Measurements from ENCODE around the gene LAD1. TPM values are rescaled to one million over a fixed set of nuclear protein-coding genes. Genes with fewer than 3 reads are reported as not detected.

Gene LAD1
- total and polyA plus RNA-seq, 4 experiments from 2014 or later, result 0.17 TPM; not detected in 3

- H3K9me3 ChIP-seq (ENCODE audit: control insufficient read depth in 1 of 2, low read length in 2 of 2), result no peaks in the 10 kb centered on the region
- Mint-ChIP-seq H3K27ac (peak overlapping the region in 1 of 7 donors; percentile 44), H3K9me3 (no peaks in the 10 kb centered on the region), H3K36me3 (no peaks in the 10 kb centered on the region), H3K27me3 (peaks cover 9 to 22% of the 10 kb centered on the region in 2 donors), H3K4me3 (no peak overlapping the region), H3K4me1 (no peaks in the 10 kb centered on the region)
- ChIA-PET POLR2A (ENCODE audit: partially characterized antibody) (no interaction called here), CTCF (ENCODE audit: partially characterized antibody) (interaction anchor here (1.6 kb wide), 1 partner anchor 15 kb away, joined by 5 read pairs; no protein-coding TSS in a partner anchor)
- no peaks in the 10 kb centered on the region for H3K4me1 ChIP-seq (ENCODE audit: insufficient read depth, low read length)
- H3K36me3 ChIP-seq (ENCODE audit: insufficient read depth, low read length), result no peaks in the 10 kb centered on the region
- no peak for DNase-seq
- no peak overlapping the region for H3K27ac ChIP-seq (ENCODE audit: low read depth, low read length)
- intact Hi-C loops (cut with micrococcal nuclease), result no loop called here
- no peaks in the 10 kb centered on the region for H3K27me3 ChIP-seq (ENCODE audit: insufficient read depth, low read length)
- H3K4me3 ChIP-seq (ENCODE audit: low read length in 2 of 2), result no peak overlapping the region
These were observed 7.9 kb downstream of the LAD1 start for GRCh38 chr1:201391225-201391624.

GRCh38 chr1:201389051-201389450 lies 10.1 kb downstream of the LAD1 start:
- Histone ChIP-seq H3K4me1 (ENCODE audit: insufficient read depth, low read length) (no peaks in the 10 kb centered on the region), H3K9me3 (ENCODE audit: control insufficient read depth in 1 of 2, low read length in 2 of 2) (no peaks in the 10 kb centered on the region), H3K36me3 (ENCODE audit: insufficient read depth, low read length) (no peaks in the 10 kb centered on the region), H3K27ac (ENCODE audit: low read depth, low read length) (no peak overlapping the region), H3K4me3 (ENCODE audit: low read length in 2 of 2) (no peak overlapping the region), H3K27me3 (ENCODE audit: insufficient read depth, low read length) (no peaks in the 10 kb centered on the region)
- ChIA-PET POLR2A (ENCODE audit: partially characterized antibody) (no interaction called here), CTCF (ENCODE audit: partially characterized antibody) (no interaction called here)
- Mint-ChIP-seq H3K4me1 (no peaks in the 10 kb centered on the region), H3K36me3 (no peaks in the 10 kb centered on the region), H3K4me3 (no peak overlapping the region), H3K27ac (no peak overlapping the region), H3K9me3 (no peaks in the 10 kb centered on the region), H3K27me3 (peaks cover 10 to 21% of the 10 kb centered on the region in 2 donors)
- intact Hi-C loops (cut with micrococcal nuclease), result no loop called here
- DNase-seq, result no peak

- Mint-ChIP-seq H3K36me3 (no peaks in the 10 kb centered on the region), H3K27me3 (peaks cover 14 to 22% of the 10 kb centered on the region in 2 donors), H3K4me3 (no peak overlapping the region), H3K9me3 (no peaks in the 10 kb centered on the region), H3K4me1 (no peaks in the 10 kb centered on the region), H3K27ac (no peak overlapping the region)
- no peaks in the 10 kb centered on the region for H3K4me1 ChIP-seq (ENCODE audit: insufficient read depth, low read length)
- H3K27me3 ChIP-seq (ENCODE audit: insufficient read depth, low read length), result no peaks in the 10 kb centered on the region
- no peak overlapping the region for H3K4me3 ChIP-seq (ENCODE audit: low read length in 2 of 2)
- H3K9me3 ChIP-seq (ENCODE audit: control insufficient read depth in 1 of 2, low read length in 2 of 2), result no peaks in the 10 kb centered on the region
- no peaks in the 10 kb centered on the region for H3K36me3 ChIP-seq (ENCODE audit: insufficient read depth, low read length)
- DNase-seq, result no peak
- ChIA-PET POLR2A (ENCODE audit: partially characterized antibody) (no interaction called here), CTCF (ENCODE audit: partially characterized antibody) (interaction anchor here (1.3 kb wide), 2 partner anchors 14 to 18 kb away, joined by 3 read pairs; no protein-coding TSS in a partner anchor)
- intact Hi-C loops (cut with micrococcal nuclease), result no loop called here
- H3K27ac ChIP-seq (ENCODE audit: low read depth, low read length), result no peak overlapping the region
These were observed 12.9 kb downstream of the LAD1 start for GRCh38 chr1:201386208-201386607.

GRCh38 chr1:201385299-201385891 lies 13.7 kb downstream of the LAD1 start:
- no peaks in the 10 kb centered on the region for H3K4me1 Mint-ChIP-seq
- peaks cover 14 to 25% of the 10 kb centered on the region in 2 donors for H3K27me3 Mint-ChIP-seq
- Histone ChIP-seq H3K36me3 (ENCODE audit: insufficient read depth, low read length) (no peaks in the 10 kb centered on the region), H3K4me1 (ENCODE audit: insufficient read depth, low read length) (no peaks in the 10 kb centered on the region), H3K27ac (ENCODE audit: low read depth, low read length) (no peak overlapping the region), H3K27me3 (ENCODE audit: insufficient read depth, low read length) (no peaks in the 10 kb centered on the region), H3K4me3 (ENCODE audit: low read length in 2 of 2) (no peak overlapping the region), H3K9me3 (ENCODE audit: control insufficient read depth in 1 of 2, low read length in 2 of 2) (no peaks in the 10 kb centered on the region)
- intact Hi-C loops (cut with micrococcal nuclease), result no loop called here
- ChIA-PET CTCF (ENCODE audit: partially characterized antibody) (interaction anchor here (1.3 to 1.5 kb wide), 4 partner anchors 11 to 21 kb away, joined by 3 read pairs; no protein-coding TSS in a partner anchor), POLR2A (ENCODE audit: partially characterized antibody) (no interaction called here)
- no peak overlapping the region for H3K27ac Mint-ChIP-seq
- DNase-seq, result peak in 2 of 5 donors; percentile 4 to 6
- no peaks in the 10 kb centered on the region for H3K36me3 Mint-ChIP-seq
- no peaks in the 10 kb centered on the region for H3K9me3 Mint-ChIP-seq
- H3K4me3 Mint-ChIP-seq, result no peak overlapping the region

GRCh38 chr1:201384406-201384782 lies 14.7 kb downstream of the LAD1 start:
- Histone ChIP-seq H3K4me3 (ENCODE audit: low read length in 2 of 2) (no peak overlapping the region), H3K4me1 (ENCODE audit: insufficient read depth, low read length) (no peaks in the 10 kb centered on the region), H3K27me3 (ENCODE audit: insufficient read depth, low read length) (no peaks in the 10 kb centered on the region), H3K27ac (ENCODE audit: low read depth, low read length) (no peak overlapping the region), H3K36me3 (ENCODE audit: insufficient read depth, low read length) (no peaks in the 10 kb centered on the region), H3K9me3 (ENCODE audit: control insufficient read depth in 1 of 2, low read length in 2 of 2) (no peaks in the 10 kb centered on the region)
- H3K4me1 Mint-ChIP-seq, result no peaks in the 10 kb centered on the region
- H3K4me3 Mint-ChIP-seq, result no peak overlapping the region
- POLR2A ChIA-PET (ENCODE audit: partially characterized antibody), result no interaction called here
- intact Hi-C loops (cut with micrococcal nuclease), result no loop called here
- DNase-seq, result no peak
- H3K27me3 Mint-ChIP-seq, result peaks cover 14 to 25% of the 10 kb centered on the region in 2 donors
- no peaks in the 10 kb centered on the region for H3K9me3 Mint-ChIP-seq
- H3K36me3 Mint-ChIP-seq, result no peaks in the 10 kb centered on the region
- CTCF ChIA-PET (ENCODE audit: partially characterized antibody), result interaction anchor here (0.6 to 1.5 kb wide), 3 partner anchors 9 to 22 kb away, joined by 3 to 5 read pairs (median 3); no protein-coding TSS in a partner anchor
- no peak overlapping the region for H3K27ac Mint-ChIP-seq

GRCh38 chr1:201383647-201384405 lies 15.3 kb downstream of the LAD1 start:
- Mint-ChIP-seq H3K4me1 (no peaks in the 10 kb centered on the region), H3K27ac (no peak overlapping the region), H3K27me3 (peaks cover 14 to 25% of the 10 kb centered on the region in 2 donors), H3K9me3 (no peaks in the 10 kb centered on the region), H3K36me3 (no peaks in the 10 kb centered on the region), H3K4me3 (no peak overlapping the region)
- Histone ChIP-seq H3K9me3 (ENCODE audit: control insufficient read depth in 1 of 2, low read length in 2 of 2) (no peaks in the 10 kb centered on the region), H3K4me3 (ENCODE audit: low read length in 2 of 2) (no peak overlapping the region), H3K27me3 (ENCODE audit: insufficient read depth, low read length) (no peaks in the 10 kb centered on the region), H3K27ac (ENCODE audit: low read depth, low read length) (no peak overlapping the region), H3K36me3 (ENCODE audit: insufficient read depth, low read length) (no peaks in the 10 kb centered on the region), H3K4me1 (ENCODE audit: insufficient read depth, low read length) (no peaks in the 10 kb centered on the region)
- no peak for DNase-seq
- POLR2A ChIA-PET (ENCODE audit: partially characterized antibody), result no interaction called here
- CTCF ChIA-PET (ENCODE audit: partially characterized antibody), result no interaction called here
- intact Hi-C loops (cut with micrococcal nuclease), result no loop called here

GRCh38 chr1:201381130-201381529 lies 18.0 kb downstream of the LAD1 start:
- no peak for DNase-seq
- Mint-ChIP-seq H3K9me3 (no peaks in the 10 kb centered on the region), H3K27ac (no peak overlapping the region), H3K4me1 (no peaks in the 10 kb centered on the region), H3K36me3 (no peaks in the 10 kb centered on the region), H3K4me3 (no peak overlapping the region), H3K27me3 (peaks cover 11 to 17% of the 10 kb centered on the region in 2 donors)
- CTCF ChIA-PET (ENCODE audit: partially characterized antibody), result no interaction called here
- Histone ChIP-seq H3K27ac (ENCODE audit: low read depth, low read length) (no peak overlapping the region), H3K36me3 (ENCODE audit: insufficient read depth, low read length) (no peaks in the 10 kb centered on the region), H3K9me3 (ENCODE audit: control insufficient read depth in 1 of 2, low read length in 2 of 2) (no peaks in the 10 kb centered on the region), H3K4me1 (ENCODE audit: insufficient read depth, low read length) (no peaks in the 10 kb centered on the region), H3K27me3 (ENCODE audit: insufficient read depth, low read length) (no peaks in the 10 kb centered on the region), H3K4me3 (ENCODE audit: low read length in 2 of 2) (no peak overlapping the region)
- POLR2A ChIA-PET (ENCODE audit: partially characterized antibody), result no interaction called here
- intact Hi-C loops (cut with micrococcal nuclease), result no loop called here

All from CD4-positive, alpha-beta memory T cell (primary cell).